GM12864 (cell line): ENCODE measurements around the gene FHOD3.

Experiments used
- DNase-seq: peaks from one replicate; pipeline ENCODE4 v3.0.0-alpha.2; 2011; ENCODE audit warnings: low read depth
- H3K4me3 ChIP-seq: 2 replicates; pipeline ENCODE4 v1.5.1; 2011; ENCODE audit warnings: mild to moderate bottlenecking, low read depth, low read length, control low read depth
- CTCF ChIP-seq: IDR thresholded peaks from 2 replicates; pipeline ENCODE4 v1.5.1; 2011; ENCODE audit warnings: low read depth, mild to moderate bottlenecking, moderate library complexity, low read length, control low read depth, inconsistent platforms; ENCODE audit errors: missing control alignments

FHOD3 gene

GRCh38 chr18:36410346-36410745 lies 112.8 kb downstream of the FHOD3 start:
- H3K4me3 ChIP-seq = no peak overlapping the region
- no peak for DNase-seq
- no peak for TF ChIP-seq CTCF

GRCh38 chr18:36411745-36412168 lies 114.2 kb downstream of the FHOD3 start:
- peak; percentile 51 for TF ChIP-seq CTCF
- H3K4me3 ChIP-seq = no peak overlapping the region
- DNase-seq = no peak

- peak; percentile 55 for TF ChIP-seq CTCF
- DNase-seq = no peak
- H3K4me3 ChIP-seq = no peak overlapping the region
These were observed 115.3 kb downstream of the FHOD3 start for GRCh38 chr18:36412778-36413177.

- no peak for DNase-seq
- no peak for TF ChIP-seq CTCF
- no peak overlapping the region for H3K4me3 ChIP-seq
These were observed 117.7 kb downstream of the FHOD3 start for GRCh38 chr18:36415171-36415570.

- H3K4me3 ChIP-seq = no peak overlapping the region
- TF ChIP-seq CTCF = no peak
- no peak for DNase-seq
These were observed 118.1 kb downstream of the FHOD3 start for GRCh38 chr18:36415625-36416024.

GRCh38 chr18:36419188-36419899 lies 121.8 kb downstream of the FHOD3 start:
- no peak overlapping the region for H3K4me3 ChIP-seq
- no peak for TF ChIP-seq CTCF
- DNase-seq = no peak

- DNase-seq = no peak
- no peak overlapping the region for H3K4me3 ChIP-seq
- peak; percentile 39 for TF ChIP-seq CTCF
These were observed 122.5 kb downstream of the FHOD3 start for GRCh38 chr18:36419900-36420531.
